Osteoblast (primary cell): ENCODE data around the gene PRR29. TPM values are rescaled to one million over a fixed set of nuclear protein-coding genes. Genes with fewer than 3 reads are reported as not detected.
A peak's percentile ranks its signal among the peaks of the same experiment; 100 is the strongest.

Source experiments
- DNase-seq: peaks from one replicate; pipeline ENCODE4 v3.0.0; 2011; ENCODE audit warnings: low spot score, mixed read lengths; ENCODE audit not compliant: insufficient read length; ENCODE audit errors: missing footprints
- H2AFZ ChIP-seq: 2 replicates; pipeline ENCODE4 v1.6.0; 2011; ENCODE audit warnings: mild to moderate bottlenecking, low read length
- H3K27ac ChIP-seq: 2 replicates; pipeline ENCODE4 v1.5.1; 2011; ENCODE audit warnings: mild to moderate bottlenecking, low read depth, low read length, moderate library complexity
- H3K27me3 ChIP-seq: 2 replicates; pipeline ENCODE4 v1.6.0; 2012; ENCODE audit warnings: mild to moderate bottlenecking, control low read depth, inconsistent platforms, low read length, moderate library complexity; ENCODE audit not compliant: insufficient read depth
- H3K36me3 ChIP-seq: 2 replicates; pipeline ENCODE4 v1.5.1; 2011; ENCODE audit warnings: mild to moderate bottlenecking, low read length, control low read depth, moderate library complexity; ENCODE audit not compliant: insufficient read depth
- H3K4me1 ChIP-seq: 2 replicates; pipeline ENCODE4 v1.5.1; 2011; ENCODE audit warnings: mild to moderate bottlenecking, low read length, control low read depth, moderate library complexity; ENCODE audit not compliant: insufficient read depth
- H3K4me2 ChIP-seq: 2 replicates; pipeline ENCODE4 v1.6.0; 2011; ENCODE audit warnings: mild to moderate bottlenecking, low read length; ENCODE audit not compliant: insufficient read depth
- H3K4me3 ChIP-seq: fragments of 200-600 bp; sonication (generic); 3 replicates; pipeline ENCODE4 v1.5.1; 2012; ENCODE audit warnings: mild to moderate bottlenecking, low read length, inconsistent platforms; ENCODE audit not compliant: insufficient read depth
- H3K79me2 ChIP-seq: 2 replicates; pipeline ENCODE4 v1.6.0; 2012; ENCODE audit warnings: mild to moderate bottlenecking, low read length, control low read depth, inconsistent platforms; ENCODE audit not compliant: insufficient read depth
- H3K9me3 ChIP-seq: 2 replicates; pipeline ENCODE4 v1.5.1; 2011; ENCODE audit warnings: low read depth, low read length, control low read depth
- H4K20me1 ChIP-seq: 2 replicates; pipeline ENCODE4 v1.6.0; 2012; ENCODE audit warnings: mild to moderate bottlenecking, low read length, control low read depth; ENCODE audit not compliant: insufficient read depth
- CTCF ChIP-seq: IDR thresholded peaks from 2 replicates; pipeline ENCODE4 v1.5.1; 2011; ENCODE audit warnings: mild to moderate bottlenecking, low read depth, low read length, moderate library complexity; ENCODE audit errors: extremely low read depth
- total RNA-seq: library from RNA; depleted of rRNA; stranded (reverse); fragments of >200 nt; gene quantifications from 2 replicates; pipeline ENCODE4 v1.2.3, GENCODE V29; 2012

The PRR29 gene
- total RNA-seq, 1 donor: 0.36 TPM

GRCh38 chr17:63999680-64000531 is 1.8 kb downstream of the PRR29 start:
- Histone ChIP-seq H3K36me3 (no peaks in the 10 kb centered on the region), H3K4me1 (peaks cover 6% of the 10 kb centered on the region), H4K20me1 (no peaks in the 10 kb centered on the region), H3K79me2 (no peaks in the 10 kb centered on the region), H3K4me2 (no peak overlapping the region), H3K9me3 (no peaks in the 10 kb centered on the region), H3K27me3 (peaks cover 27% of the 10 kb centered on the region), H3K27ac (no peak overlapping the region), H3K4me3 (no peak overlapping the region), H2AFZ (no peak overlapping the region)
- peak; percentile 74 for DNase-seq
- TF ChIP-seq CTCF: no peak

- Histone ChIP-seq H3K27ac (no peak overlapping the region), H3K36me3 (no peaks in the 10 kb centered on the region), H3K27me3 (peaks cover 21% of the 10 kb centered on the region), H2AFZ (no peak overlapping the region), H3K9me3 (no peaks in the 10 kb centered on the region), H3K4me3 (no peak overlapping the region), H3K4me2 (no peak overlapping the region), H3K79me2 (no peaks in the 10 kb centered on the region), H4K20me1 (no peaks in the 10 kb centered on the region), H3K4me1 (peaks cover 11% of the 10 kb centered on the region)
- TF ChIP-seq CTCF: no peak
- no peak for DNase-seq
Measured at GRCh38 chr17:64001091-64001579, 3.0 kb downstream of the PRR29 start.

GRCh38 chr17:64001763-64002529 is 3.8 kb downstream of the PRR29 start:
- Histone ChIP-seq H3K4me2 (no peak overlapping the region), H3K79me2 (no peaks in the 10 kb centered on the region), H3K4me1 (peaks cover 20% of the 10 kb centered on the region), H3K27me3 (peaks cover 15% of the 10 kb centered on the region), H3K9me3 (no peaks in the 10 kb centered on the region), H4K20me1 (no peaks in the 10 kb centered on the region), H2AFZ (peak overlapping the region; percentile 78), H3K36me3 (no peaks in the 10 kb centered on the region), H3K27ac (no peak overlapping the region), H3K4me3 (no peak overlapping the region)
- TF ChIP-seq CTCF: no peak
- peak; percentile 91 for DNase-seq
